IPS DF 4.7 (cell line): ENCODE results near the gene EIF2B2.
A peak's percentile ranks its signal among the peaks of the same experiment; 100 is the strongest.

Experiments used
- DNase-seq: peaks from one replicate; pipeline ENCODE4 v3.0.0-alpha.2; 2013; ENCODE audit warnings: low spot score; ENCODE audit errors: extremely low read depth

Gene EIF2B2

DNA sequence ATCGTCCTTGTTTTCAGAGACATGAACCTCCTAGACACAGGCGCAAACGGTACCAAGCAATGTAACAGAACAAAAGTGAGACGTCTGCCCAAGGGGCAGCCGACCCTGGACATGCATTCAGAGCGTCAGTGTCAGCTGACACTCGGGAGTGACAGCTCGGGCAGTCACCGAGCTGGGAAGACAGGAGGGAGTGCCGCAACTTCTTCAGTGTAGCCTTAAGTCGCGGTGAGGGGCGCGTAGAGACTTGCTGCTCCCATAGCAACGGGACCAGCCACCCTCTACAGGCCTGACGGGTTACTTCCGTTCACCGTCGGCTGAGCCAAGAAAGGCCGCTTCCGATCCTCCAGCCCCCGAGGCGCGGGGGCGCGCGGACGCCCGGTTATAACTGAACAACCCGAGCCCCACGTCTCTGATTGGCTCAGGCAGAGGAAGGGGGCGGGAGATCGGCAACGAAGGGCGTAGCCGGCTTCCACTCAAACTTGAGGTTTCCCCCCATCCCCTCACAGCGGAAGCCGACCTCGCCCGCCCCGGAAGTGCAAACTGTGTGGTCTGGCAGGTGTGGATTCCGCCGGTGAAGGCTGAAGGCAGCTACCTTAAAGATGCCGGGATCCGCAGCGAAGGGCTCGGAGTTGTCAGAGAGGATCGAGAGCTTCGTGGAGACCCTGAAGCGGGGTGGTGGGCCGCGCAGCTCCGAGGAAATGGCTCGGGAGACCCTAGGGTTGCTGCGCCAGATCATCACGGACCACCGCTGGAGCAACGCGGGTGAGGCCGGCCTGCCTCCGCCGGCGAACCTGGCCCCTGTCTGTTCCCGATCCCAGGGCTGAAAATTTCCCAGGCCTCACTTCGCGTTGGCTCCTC lies at the start of gene EIF2B2:
EIF2B2 (plus strand) TSS at position 530 of the 858 bp plus-strand sequence; CDS start at position 600, 70 bp downstream.
- peak; percentile 94 for DNase-seq

DNA sequence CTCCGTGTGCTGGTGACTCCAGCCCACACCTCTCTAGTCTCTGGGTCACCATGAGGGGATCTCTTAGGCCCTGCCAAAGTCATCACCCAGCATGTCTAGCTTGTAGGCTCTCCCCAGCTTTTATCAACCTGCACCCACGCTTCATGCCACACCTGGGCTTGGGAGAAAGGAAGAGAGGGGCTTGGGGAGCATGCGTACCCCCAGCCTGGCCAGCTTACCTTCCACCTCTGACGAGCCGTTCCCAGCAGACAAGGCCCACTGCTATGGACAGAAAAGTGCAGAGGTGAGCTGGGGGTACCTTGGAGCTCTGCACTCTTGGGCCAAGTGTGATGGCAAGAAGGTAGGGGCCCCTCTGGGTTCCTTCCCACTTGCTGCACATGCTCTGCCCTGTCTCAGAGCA lies 49.0 kb upstream of the EIF2B2 start:
- DNase-seq: no peak

DNA sequence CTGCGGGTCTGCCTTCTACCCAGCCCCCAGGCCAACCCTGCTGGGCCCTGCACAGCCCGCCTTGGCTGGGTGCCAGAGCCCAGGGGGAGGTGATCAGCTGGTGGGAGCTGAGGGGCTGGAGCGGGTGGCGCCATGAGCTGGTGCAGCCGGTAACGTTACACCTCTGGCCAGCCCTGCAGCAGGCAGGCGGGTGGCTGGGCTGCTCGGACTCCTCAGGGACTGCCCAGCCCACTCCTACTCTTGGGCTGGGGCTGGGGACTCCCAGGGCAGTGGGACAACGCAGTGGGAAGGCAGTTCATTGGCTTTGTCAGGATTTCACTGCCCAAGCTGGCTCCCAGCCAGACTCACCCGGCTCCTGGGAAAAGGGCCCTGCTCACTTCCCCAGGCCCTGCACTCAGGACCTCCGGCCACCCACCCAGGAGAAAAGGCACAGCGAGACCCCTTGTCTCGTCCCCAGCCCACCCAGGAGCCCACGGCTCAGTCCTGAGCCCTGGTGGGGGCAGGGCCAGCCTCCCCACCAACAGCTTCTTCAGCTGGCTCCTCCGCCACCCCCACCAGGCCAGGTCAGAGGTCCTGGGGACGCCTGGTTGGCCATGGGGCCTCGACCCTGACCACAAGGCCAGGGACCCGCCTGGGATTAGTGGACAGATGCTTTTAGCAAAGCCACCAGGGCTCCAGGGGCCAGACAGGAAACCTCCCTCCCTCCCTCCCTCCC lies 48.3 kb upstream of the EIF2B2 start:
- no peak for DNase-seq

DNA sequence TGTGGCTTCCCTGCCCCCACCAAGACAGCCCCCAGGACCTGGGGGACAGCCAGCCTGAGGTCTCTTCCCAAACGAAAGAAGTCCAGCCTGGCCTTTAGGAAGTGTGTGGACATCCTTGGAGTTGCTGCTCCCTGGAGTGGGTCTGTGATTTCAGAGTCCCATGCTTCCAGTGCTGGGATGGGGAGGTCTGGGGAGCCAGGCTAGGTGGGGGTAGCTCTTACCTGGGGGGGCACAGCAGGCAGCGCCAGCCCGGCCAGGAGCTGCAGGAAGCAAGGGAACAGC lies 47.8 kb upstream of the EIF2B2 start:
- no peak for DNase-seq

DNA sequence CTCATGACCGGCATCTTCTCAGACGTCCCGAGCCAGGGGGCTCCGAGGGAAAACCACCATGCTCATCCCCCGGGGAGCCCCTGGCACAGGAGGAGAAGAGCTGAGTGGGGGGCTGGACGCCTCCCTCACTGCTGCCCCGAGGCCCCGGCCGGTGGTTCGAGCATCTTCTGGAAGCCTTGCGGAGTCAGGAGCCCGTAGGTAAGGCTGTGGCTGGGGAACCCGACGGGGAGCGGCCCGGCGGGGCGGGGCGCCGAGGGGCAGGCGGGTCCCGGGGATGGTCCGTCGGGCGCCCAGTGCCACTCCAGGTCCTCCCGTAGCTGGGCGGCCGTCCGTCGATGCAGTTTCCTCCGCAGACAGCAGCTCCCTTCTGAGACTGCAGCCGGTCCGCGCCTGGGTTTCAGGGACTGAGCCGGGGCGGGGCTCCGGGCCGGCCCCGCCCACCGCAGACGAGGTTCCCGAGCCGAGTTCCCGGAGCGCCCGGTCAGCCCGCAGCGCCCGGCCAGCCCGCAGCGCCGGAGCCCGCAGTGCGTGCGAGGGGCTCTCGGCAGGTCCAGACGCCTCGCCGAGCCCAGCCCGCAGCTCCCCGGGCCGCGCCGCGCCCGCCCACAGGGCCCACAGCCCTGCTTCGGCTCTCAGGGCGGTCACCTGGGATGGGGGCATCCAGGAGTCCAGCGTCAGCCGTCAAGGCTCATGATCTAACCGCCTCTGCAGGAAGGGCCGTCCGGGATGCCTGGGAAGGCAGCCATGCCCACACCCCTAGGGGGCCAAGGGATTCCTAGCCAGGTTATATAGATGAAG lies 47.3 kb upstream of the EIF2B2 start, which contains the start of gene PGF:
PGF (minus strand) TSS at position 369 of the 798 bp plus-strand sequence; CDS start at position 14, 355 bp downstream.
- DNase-seq: no peak

DNA sequence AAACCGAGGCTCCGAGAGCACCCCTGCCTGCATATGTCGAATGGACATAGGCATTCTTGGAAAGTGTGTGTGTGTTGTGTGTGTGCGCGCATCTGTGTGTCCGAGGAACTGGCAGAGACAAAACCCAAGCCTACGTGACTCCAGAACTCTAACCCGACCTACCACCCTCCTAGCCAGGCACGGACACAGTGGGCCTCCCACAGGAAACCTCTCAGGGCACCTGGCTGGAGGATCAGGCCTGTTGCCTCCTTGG lies 46.8 kb upstream of the EIF2B2 start:
- DNase-seq: no peak

DNA sequence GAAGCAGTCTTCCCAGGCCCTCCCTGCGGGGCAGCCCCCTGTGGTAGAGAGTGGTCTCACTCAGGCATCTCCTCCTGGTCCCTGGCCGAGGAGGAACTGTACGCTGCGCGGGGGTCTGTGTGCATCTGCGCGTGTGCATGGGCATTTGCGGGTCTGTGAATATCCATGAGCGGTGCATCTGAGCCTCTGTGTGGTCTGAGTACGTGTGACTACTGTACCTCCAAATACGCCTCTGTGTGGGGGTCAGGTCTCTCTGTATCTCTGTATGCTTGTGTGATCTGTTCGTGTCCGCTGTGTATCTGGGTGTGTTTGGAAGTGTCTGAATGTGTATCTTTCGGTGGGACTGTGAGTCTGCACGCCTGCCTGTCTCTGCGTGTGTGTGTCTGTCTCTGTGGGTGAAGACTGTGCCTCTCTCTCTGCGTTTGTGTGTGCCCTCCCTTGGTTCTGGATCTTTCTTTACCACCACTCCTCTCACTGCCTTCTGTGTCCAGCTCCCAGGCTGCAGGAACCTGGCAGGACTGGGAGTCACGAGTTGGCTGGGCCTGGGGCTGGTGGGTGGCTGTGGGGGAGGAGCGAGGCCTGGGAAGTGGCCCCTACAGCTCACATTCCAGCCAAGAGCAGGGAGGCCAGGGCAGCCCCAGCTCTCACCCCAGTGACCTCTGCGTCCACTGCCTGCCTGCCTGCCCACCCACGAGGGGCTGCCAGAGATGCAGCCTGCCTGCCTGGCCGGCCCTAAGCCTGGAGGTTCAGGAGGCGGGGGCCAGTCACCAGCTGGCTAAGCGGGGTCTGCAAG lies 46.2 kb upstream of the EIF2B2 start:
- no peak for DNase-seq

DNA sequence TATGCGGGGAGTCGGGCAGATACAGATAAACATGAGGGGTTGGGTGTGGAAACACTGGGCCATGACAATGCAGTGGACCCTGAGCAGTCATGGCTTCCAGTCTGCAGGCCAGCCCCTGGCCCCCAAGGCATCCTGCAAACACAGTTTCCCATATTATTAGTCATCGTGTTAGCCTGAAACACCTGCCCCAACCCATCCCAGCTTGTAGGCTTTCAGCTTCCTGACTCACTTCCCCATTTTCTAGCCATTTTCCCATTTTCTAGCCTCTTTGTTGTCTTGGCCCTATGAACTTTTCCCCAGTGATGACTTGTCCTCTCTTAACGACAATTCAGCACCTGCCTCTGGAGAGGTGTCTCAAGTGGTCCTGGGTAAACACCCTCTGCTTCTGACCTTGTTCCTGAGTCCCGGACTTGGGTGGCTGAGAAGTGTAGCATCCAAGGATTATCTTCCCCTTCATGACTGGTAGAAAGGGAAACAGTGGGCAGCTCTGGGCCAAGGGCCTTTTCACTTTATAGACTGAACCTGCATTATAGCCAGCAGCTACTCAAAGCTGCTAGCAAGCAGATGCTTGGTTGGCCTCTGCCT lies 43.0 kb upstream of the EIF2B2 start:
- DNase-seq: no peak

DNA sequence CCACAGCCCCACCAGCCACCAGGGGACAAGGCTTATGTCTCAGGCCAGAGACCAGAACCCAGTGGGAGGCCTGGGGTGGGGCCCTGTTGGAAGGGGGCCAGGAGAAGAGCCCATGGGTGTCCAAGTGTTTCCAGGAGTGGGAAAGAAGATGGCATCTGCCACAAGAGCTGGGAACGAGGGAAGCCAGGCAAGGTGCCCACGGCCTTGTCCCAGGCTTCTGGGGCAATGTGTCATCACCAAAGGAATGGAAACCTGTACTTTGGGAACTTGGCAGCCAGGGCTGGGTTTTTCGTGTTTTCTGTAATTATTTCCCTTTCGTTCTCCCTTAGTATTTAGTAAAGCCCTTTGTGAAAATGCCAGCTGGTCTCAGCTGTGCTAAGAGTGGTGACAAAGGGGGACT lies 42.0 kb upstream of the EIF2B2 start:
- DNase-seq: no peak

DNA sequence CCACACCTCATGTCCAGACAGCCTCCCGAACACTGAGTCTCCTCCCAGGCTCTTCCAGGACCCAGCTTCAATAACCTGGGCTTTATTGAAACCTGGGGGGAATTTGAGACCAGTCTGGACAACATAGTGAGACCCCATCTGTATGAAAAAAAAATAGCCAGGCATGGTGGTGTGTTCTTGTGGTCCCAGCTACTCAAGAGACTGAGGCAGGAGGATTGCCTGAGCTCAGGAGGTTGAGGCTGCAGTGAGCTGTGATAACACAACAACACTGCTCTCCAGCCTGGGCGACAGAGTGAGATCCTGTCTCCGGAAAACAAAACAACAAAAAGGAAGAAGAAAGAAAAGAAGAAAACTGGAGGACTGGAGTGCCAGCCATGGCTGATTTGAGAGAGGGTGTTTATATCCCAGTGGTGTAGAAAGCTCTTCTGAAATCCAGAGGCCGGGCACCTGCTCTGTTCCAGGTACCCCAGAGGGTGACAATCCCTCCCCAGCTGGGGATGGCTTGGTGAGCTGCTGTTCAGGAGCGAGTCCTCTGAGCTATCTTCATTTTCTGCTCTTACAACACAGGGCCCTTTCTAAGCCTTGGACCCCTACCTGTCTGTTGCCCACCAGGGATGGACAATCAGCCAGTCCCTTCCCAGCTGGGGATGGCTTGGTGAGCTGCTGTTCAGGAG lies 41.3 kb upstream of the EIF2B2 start:
- no peak for DNase-seq

DNA sequence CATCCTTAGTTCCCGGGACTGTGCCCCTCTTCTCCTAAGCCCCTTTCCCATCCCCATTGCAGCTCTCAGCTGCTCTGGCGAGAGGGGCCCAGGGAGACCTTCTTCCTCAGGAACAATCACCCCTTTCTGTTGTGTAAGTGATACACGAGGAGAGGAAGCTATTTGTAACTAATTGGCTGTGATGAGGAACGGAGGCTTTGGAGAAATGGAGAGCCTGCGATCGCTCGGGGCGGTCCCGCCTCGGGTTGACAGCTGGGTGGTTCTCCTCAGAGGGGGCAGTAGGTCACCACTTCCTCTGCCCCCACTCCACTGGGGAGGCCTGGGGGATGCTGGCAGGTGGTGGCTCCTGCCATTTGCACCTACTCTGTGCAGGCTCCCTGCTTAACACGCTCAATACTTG lies 40.7 kb upstream of the EIF2B2 start:
- DNase-seq: no peak

DNA sequence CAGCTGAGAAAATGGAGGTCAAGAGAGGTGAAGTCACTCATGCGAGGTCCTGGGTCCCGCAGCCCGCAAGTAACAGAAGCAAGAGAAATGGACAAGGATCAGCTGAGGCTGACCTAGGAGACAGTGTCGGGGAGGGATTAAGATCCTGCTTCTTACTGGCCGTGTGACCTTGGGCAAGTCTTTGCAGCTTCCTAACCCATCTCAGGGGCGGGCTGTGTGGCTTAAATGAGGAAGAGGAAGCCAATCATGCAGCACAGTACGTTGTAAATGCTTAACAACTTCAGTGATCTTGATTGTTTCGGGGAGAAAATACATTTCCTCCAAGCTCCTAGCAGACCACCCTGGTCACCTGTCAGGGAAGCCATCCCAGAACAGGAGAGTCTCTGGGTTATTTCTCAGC lies 40.2 kb upstream of the EIF2B2 start:
- DNase-seq: no peak

DNA sequence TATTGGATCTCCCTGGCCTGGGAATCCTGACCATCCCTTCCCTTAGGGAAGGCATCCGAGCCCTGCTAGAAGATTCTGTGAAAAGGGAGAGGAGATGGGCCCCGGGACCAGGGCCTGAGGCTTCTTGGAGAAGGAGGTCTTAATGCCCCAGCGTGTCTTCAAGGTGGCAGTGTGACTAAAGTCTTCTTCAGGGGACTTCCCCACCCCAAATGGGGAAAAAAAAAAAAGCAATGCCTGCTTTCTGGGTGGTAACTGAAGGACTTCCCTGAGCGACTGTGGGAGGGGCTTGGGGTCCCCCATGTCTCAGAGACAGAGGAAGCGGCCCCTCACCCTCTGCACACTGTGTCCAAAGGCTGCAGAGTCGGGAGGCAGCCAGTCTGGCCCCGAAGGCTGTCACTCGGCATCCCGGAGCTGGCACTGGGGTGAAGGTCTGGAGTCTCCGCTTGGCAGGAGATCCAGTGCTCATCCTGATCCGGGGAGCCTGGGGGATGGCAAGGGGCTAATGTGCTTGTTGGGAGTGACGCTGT lies 39.5 kb upstream of the EIF2B2 start:
- no peak for DNase-seq

DNA sequence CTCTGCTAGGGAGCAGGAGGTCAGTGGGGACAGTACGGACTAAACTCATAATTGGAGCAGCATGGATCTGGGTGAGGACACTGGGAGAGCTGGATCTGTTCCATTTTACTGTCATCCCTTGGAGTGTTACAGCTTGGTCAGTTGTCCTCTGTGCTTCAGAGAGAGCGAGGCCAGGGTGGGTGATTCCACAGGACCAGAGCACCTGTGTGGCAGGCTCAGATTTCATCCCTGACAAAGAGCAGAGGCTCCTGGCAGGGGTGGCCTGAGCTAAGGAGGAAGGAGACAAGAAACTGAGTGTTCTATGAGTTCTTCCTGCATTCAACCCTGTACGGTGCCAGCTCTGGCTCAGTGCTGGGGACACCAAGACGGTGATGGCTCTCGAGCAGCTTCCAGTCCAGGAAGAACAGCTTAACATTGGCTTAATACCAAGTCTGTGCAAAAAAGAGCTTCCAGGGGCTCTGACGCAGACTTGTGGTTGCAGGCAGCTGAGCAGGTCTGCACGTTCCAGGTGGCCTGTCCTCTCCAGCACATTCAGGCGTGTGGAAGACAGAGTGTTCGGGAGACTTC lies 38.9 kb upstream of the EIF2B2 start:
- DNase-seq: no peak

DNA sequence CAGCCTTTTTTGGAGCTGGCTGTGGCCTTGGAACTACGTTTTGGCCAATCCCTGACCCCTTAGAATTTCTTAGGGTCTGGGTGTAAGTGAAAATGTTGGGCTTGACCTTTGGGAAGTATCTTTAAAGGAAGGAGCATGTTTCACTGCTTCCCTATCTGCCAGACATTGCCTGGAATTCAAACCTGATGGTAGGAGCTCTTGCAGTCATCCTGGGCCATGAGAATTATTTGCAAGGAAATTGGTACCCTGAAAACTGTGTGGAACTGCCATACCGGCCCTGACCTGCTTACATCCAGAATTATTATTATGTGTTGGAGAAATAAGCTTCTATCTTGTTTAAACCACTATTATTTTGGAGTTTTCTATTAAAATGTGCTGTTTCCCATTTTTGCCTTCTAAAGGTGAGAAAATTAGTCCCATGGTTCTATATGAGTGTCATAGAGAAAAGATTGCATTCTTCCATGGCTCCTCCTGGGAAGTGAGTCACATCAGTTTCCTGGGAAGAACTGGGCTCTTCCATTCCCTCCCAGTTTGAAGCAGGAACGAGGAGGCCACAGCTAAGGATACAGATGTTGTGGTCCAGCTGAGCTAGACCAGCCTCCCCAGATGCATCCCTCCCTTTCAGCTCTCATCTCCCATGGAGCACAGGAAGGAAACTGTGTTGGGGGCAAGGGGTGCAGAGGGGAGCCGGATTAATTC lies 37.8 kb upstream of the EIF2B2 start:
- DNase-seq: no peak

DNA sequence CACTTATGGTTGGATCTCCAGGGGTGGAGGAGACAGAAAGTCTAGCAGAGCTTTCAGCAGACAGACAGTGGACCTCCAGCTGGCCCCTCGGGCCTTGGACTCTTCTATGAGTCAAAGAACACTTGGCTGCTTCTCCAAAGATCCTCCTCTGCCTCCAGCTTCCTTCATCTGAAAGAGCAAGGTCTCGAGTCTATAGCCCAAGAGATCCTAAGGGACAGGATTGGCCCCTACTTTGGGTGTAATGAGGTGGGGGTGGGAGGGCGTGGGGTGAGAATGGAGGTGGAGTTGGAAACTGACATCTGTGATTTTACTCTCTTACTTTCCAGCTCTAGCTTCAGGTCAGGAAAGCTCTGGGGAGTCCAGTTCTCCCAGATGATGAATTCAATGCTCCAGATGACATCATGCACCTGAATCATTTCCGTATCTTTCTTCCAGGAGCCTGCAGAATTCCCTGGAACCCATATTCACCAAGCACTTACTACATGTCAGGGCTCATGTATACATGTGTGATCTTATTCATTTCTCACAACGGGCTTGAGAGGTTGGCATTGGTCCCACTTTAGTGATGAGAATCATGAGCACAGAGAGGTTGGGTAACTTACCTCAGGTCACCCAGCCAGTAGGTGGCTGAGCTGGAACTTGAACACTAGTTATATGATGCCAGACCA lies 37.1 kb upstream of the EIF2B2 start:
- DNase-seq: no peak

DNA sequence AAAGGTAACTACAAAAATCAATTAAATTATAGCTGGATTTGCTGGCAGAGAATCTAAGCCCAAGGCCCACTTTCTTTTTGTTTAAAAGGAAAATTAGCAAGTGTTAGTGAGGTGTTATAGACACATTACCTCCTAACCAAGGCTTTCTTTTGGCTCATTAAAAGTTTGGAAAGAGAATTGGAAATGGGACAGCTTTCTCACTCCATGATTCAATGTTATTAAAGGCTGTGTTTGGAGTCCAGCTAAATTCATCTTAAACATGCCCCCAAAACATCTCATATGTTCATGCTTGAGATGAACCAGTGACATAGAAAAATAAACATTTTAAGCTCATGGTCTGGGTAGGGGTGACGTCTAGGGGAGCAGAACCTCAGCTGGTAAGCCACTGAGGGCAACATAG lies 33.9 kb upstream of the EIF2B2 start:
- DNase-seq: no peak

DNA sequence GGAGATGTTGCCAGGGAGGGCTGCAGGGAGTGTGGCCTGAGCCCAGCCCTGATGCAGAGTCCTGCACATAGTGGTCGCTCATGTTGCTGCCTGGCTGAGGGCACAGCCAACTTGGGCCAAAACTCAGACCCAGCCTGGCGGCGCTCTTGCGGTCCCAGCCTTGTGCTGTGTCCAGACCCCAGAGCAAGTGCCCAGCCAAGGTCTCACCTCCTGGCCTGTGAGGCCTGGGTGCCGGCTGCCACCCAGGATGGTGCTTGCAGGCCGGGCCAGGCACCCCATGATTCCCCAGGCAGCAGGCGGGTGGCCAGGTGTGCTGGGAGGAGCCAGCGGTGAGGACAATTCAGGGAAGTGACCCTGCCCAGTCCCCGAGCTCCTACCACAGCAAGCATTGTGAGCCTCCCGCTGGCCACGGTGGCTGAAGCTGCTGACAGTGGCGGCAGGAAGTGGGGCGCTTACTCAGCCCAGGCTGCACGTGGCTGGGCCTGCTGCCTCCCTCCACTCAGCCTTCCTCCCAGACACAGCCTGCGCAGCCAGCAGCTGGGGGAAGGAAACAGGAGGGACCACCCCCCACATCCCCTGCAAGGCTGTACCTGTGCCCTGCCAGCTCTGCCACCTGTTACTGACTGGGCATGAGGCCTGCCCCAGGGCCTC lies 29.6 kb upstream of the EIF2B2 start:
- DNase-seq: no peak
